ENCODE measurements around the gene CEP68.

The CEP68 gene

DNA sequence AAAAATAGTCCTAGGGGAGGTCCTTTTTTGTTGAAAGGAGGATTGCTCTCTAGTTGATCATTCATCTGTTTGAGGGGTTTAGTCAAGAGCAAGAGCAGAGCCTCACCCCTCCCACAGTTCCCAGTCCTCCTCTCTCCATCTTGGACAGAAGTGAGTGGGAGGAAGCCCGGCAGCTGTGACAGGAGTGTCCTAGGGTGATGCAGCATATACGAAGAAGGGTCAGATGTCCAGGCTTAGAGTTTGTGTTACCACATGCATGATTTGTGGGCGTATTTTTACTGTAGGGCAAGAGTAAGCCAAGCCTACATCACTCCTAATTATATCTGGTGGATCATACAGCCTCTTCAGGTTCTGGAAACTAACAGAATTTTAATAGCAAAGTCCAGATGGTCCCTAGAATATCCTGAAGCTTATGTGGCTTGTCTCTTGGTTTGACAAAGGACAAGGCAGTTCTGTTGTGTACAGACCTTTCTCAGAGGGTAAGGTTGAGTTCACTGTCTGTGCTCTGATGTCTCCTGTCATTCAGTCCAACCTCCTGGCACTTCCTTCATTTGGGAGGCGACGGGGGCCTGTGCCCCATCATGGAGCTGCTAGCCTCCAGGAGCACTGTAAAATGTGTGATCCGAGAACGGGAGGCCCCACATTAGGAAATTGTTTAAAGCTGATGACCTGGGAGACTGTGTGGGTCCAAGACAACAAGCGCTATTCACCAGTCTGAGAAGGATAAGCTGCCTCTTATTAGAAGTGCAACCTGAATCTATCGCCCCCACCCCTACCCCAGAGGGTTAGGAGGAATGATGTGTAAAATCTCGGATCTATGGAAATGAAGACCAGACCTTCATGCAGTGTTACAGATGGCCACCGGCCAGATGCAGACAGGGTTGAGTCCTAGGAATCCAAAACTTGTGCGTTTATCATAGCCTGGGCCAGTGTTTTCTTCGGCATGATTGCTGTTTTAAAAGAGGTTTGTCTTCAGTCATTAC is 6.9 kb downstream of the CEP68 start:
- Histone ChIP-seq H2AFZ (ENCODE audit: low read depth, low read length, severe bottlenecking) (no peak overlapping the region), H3K27ac (ENCODE audit: low read depth, low read length) (no peak overlapping the region), H3K4me2 (ENCODE audit: low read depth, low read length, poor library complexity, severe bottlenecking) (no peak overlapping the region), H3F3A (ENCODE audit: insufficient read depth) (no peaks in the 10 kb centered on the region), H3K9ac (ENCODE audit: low read length) (no peak overlapping the region), H3K36me3 (ENCODE audit: low read length) (no peaks in the 10 kb centered on the region), H3K79me2 (ENCODE audit: insufficient read depth, low read length) (no peaks in the 10 kb centered on the region), H4K20me1 (ENCODE audit: low read depth, low read length) (no peaks in the 10 kb centered on the region), H3K4me3 (ENCODE audit: insufficient read depth, low read length, poor library complexity, severe bottlenecking) (no peak overlapping the region), H3K9me3 (ENCODE audit: insufficient read depth, low read length) (no peaks in the 10 kb centered on the region), H3K27me3 (ENCODE audit: low read length) (no peaks in the 10 kb centered on the region), H3K9me2 (replicated peaks; ENCODE audit: insufficient read depth, low read length) (no peaks in the 10 kb centered on the region)
- TF ChIP-seq EZH2phosphoT487 (conservative IDR thresholded peaks at IDR 0.05; ENCODE audit: low read length): no peak
- TF ChIP-seq, protein P1, sequence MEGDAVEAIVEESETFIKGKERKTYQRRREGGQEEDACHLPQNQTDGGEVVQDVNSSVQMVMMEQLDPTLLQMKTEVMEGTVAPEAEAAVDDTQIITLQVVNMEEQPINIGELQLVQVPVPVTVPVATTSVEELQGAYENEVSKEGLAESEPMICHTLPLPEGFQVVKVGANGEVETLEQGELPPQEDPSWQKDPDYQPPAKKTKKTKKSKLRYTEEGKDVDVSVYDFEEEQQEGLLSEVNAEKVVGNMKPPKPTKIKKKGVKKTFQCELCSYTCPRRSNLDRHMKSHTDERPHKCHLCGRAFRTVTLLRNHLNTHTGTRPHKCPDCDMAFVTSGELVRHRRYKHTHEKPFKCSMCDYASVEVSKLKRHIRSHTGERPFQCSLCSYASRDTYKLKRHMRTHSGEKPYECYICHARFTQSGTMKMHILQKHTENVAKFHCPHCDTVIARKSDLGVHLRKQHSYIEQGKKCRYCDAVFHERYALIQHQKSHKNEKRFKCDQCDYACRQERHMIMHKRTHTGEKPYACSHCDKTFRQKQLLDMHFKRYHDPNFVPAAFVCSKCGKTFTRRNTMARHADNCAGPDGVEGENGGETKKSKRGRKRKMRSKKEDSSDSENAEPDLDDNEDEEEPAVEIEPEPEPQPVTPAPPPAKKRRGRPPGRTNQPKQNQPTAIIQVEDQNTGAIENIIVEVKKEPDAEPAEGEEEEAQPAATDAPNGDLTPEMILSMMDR (IDR thresholded peaks at IDR 0.05; ENCODE audit: insufficient read depth, low read length, poor library complexity, severe bottlenecking): no peak

DNA sequence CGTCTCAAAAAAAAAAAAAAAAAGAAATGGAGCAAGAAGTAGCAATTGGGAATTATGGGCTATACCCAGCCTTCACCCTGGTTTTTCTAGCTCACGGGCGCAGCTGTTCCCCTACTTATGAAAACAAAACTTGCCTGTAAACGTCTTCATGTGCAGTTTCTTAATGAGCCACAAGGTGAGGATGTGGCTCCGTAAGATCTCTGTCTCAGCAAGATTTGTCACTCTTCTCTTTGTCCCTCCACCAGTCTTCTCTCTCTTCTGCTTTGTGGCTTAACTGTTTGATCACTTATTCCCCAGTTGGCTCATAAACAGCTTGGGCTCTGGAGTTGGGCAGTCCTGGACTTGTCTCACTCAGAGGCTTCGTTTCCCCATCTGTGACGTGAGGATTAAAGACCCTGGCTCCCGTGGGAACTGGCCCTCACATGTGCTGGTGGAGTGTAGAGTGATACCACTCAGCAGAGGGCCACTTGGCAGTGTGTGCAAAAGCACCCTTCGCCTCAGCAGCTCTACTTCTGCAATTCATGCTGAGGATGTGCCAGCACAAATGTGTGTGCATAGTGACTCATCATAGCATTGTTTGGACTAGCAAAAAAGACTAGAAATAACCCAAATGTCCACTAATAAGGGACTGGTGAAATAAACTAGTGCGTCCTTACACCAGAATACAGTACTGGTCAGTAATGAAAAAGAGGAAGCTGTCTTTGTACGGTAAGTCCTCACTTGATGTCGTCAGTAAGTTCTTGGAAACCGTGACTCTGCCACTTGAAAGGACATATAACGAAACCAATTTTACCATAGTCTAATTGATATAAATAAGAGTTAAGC is 8.7 kb downstream of the CEP68 start:
- no peaks in the 10 kb centered on the region for H3K27me3 ChIP-seq (ENCODE audit: low read length)
- no peak overlapping the region for H2AFZ ChIP-seq (ENCODE audit: low read depth, low read length, severe bottlenecking)
- H3K36me3 ChIP-seq (ENCODE audit: low read length): no peaks in the 10 kb centered on the region
- H3K79me2 ChIP-seq (ENCODE audit: insufficient read depth, low read length): no peaks in the 10 kb centered on the region
- H4K20me1 ChIP-seq (ENCODE audit: low read depth, low read length): no peaks in the 10 kb centered on the region
- no peak overlapping the region for H3K9ac ChIP-seq (ENCODE audit: low read length)
- no peak overlapping the region for H3K4me3 ChIP-seq (ENCODE audit: insufficient read depth, low read length, poor library complexity, severe bottlenecking)
- H3K9me3 ChIP-seq (ENCODE audit: insufficient read depth, low read length): no peaks in the 10 kb centered on the region
- TF ChIP-seq, protein P1 (IDR thresholded peaks at IDR 0.05; ENCODE audit: insufficient read depth, low read length, poor library complexity, severe bottlenecking): peak; percentile 51
- TF ChIP-seq EZH2phosphoT487 (conservative IDR thresholded peaks at IDR 0.05; ENCODE audit: low read length): no peak
- H3K4me2 ChIP-seq (ENCODE audit: low read depth, low read length, poor library complexity, severe bottlenecking): no peak overlapping the region
- no peaks in the 10 kb centered on the region for H3K9me2 ChIP-seq (replicated peaks; ENCODE audit: insufficient read depth, low read length)
- H3K27ac ChIP-seq (ENCODE audit: low read depth, low read length): no peak overlapping the region; the same call in 1 of the 2 replicates
- no peaks in the 10 kb centered on the region for H3F3A ChIP-seq (ENCODE audit: insufficient read depth)

DNA sequence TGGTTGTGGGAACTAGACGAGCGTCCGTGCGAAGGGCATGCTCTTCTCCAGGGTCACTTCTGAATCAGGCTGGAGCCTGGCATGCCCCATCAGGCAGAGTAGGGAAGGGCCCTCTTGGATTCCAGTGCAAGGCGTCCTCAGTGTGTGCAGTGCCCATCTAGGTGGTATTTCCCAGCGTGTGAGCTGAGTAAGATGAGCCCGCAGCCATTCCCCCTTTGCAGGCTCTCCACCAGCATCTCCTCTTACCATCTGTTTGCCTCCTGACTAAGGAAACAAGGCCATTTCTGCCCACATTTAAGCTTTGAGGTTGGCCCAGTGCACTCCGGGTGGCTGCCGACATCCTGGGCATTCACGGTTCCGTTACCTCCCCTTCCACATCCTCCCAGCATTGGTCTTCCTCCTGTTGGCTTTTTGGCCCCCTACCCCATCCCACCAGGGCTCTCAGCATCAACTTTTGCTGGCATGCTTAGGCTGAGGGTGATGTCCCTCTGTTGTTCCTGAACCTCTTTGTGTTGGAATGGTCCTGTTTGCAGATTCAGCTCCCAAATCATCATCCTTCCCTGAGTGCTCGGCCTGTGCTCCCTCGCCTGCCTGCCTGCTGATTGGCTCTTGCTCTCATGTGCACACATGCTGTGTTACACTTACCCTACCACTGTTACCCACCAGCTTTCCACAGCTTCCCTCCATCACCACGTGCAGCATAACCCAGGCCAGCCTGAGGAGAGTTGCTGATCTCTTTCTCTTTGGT is 11.8 kb downstream of the CEP68 start:
- no peak overlapping the region for H3K9ac ChIP-seq (ENCODE audit: low read length)
- TF ChIP-seq EZH2phosphoT487 (conservative IDR thresholded peaks at IDR 0.05; ENCODE audit: low read length): no peak
- TF ChIP-seq, protein P1 (IDR thresholded peaks at IDR 0.05; ENCODE audit: insufficient read depth, low read length, poor library complexity, severe bottlenecking): no peak
- H3F3A ChIP-seq (ENCODE audit: insufficient read depth): no peaks in the 10 kb centered on the region
- H3K9me3 ChIP-seq (ENCODE audit: insufficient read depth, low read length): no peaks in the 10 kb centered on the region
- no peak overlapping the region for H3K4me3 ChIP-seq (ENCODE audit: insufficient read depth, low read length, poor library complexity, severe bottlenecking)
- no peak overlapping the region for H3K27ac ChIP-seq (ENCODE audit: low read depth, low read length)
- H4K20me1 ChIP-seq (ENCODE audit: low read depth, low read length): no peaks in the 10 kb centered on the region
- no peak overlapping the region for H2AFZ ChIP-seq (ENCODE audit: low read depth, low read length, severe bottlenecking)
- no peaks in the 10 kb centered on the region for H3K27me3 ChIP-seq (ENCODE audit: low read length)
- H3K4me2 ChIP-seq (ENCODE audit: low read depth, low read length, poor library complexity, severe bottlenecking): no peak overlapping the region
- no peaks in the 10 kb centered on the region for H3K9me2 ChIP-seq (replicated peaks; ENCODE audit: insufficient read depth, low read length)
- H3K36me3 ChIP-seq (ENCODE audit: low read length): no peaks in the 10 kb centered on the region
- no peaks in the 10 kb centered on the region for H3K79me2 ChIP-seq (ENCODE audit: insufficient read depth, low read length)

Measured in SU-DHL-6 (cell line).